ENCODE data around the gene TTC34. TPM values are rescaled to one million over a fixed set of nuclear protein-coding genes. Genes with fewer than 3 reads are reported as not detected.

TTC34 gene
- total and polyA plus RNA-seq, 10 of the 15 experiments (the other 5 are each of a cell fraction or from before 2014, with no cell fraction given) = 0.03 to 0.49 (median 0.05) TPM; not detected in 2

- H3K4me2 ChIP-seq (ENCODE audit: control insufficient read depth, insufficient read depth) = no peak overlapping the region
- TF ChIP-seq USF1 (IDR thresholded peaks at IDR 0.05; ENCODE audit: borderline replicate concordance, extremely low read length, insufficient read depth, low read depth, low read length) = no peak
- no peak for TF ChIP-seq ZBTB40 (IDR thresholded peaks at IDR 0.05; ENCODE audit: borderline replicate concordance)
- no peak for TF ChIP-seq EZH2 (IDR thresholded peaks at IDR 0.05; ENCODE audit: borderline replicate concordance, control insufficient read depth, low read depth, low read length)
- no peak for TF ChIP-seq RBBP5 (conservative IDR thresholded peaks at IDR 0.05)
- no peak for TF ChIP-seq HCFC1 (IDR thresholded peaks at IDR 0.05; ENCODE audit: low read length)
- TF ChIP-seq TBL1XR1 (IDR thresholded peaks at IDR 0.05; ENCODE audit: low read depth, low read length) = no peak
- TF ChIP-seq NR2C1 (IDR thresholded peaks at IDR 0.05) = no peak
- no peak for TF ChIP-seq BRCA1 (IDR thresholded peaks at IDR 0.05; ENCODE audit: low read depth, low read length)
- TF ChIP-seq FOXM1 (IDR thresholded peaks at IDR 0.05; ENCODE audit: low read depth, low read length) = no peak
- no peak for TF ChIP-seq HDAC6 (IDR thresholded peaks at IDR 0.05; ENCODE audit: unreplicated experiment)
- TF ChIP-seq, protein P1, sequence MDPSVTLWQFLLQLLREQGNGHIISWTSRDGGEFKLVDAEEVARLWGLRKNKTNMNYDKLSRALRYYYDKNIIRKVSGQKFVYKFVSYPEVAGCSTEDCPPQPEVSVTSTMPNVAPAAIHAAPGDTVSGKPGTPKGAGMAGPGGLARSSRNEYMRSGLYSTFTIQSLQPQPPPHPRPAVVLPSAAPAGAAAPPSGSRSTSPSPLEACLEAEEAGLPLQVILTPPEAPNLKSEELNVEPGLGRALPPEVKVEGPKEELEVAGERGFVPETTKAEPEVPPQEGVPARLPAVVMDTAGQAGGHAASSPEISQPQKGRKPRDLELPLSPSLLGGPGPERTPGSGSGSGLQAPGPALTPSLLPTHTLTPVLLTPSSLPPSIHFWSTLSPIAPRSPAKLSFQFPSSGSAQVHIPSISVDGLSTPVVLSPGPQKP (IDR thresholded peaks at IDR 0.05; ENCODE audit: low read depth, low read length) = no peak
- no peak for TF ChIP-seq RCOR1 (conservative IDR thresholded peaks at IDR 0.05; ENCODE audit: low read depth, low read length)
- no peak for TF ChIP-seq NR2C2 (IDR thresholded peaks at IDR 0.05; ENCODE audit: borderline replicate concordance, control insufficient read depth, insufficient read length, low read depth)
- TF ChIP-seq MTA2 (IDR thresholded peaks at IDR 0.05; ENCODE audit: low read depth) = no peak
- no peak for TF ChIP-seq CHD1 (IDR thresholded peaks at IDR 0.05; ENCODE audit: low read depth, low read length)
- no peak for TF ChIP-seq EED (IDR thresholded peaks at IDR 0.05; ENCODE audit: low read depth)
- ATAC-seq (no peak), FAIRE-seq (no peak), DNase-seq (ENCODE audit: low read depth, low spot score) (no peak)
- H3K4me3 ChIP-seq = no peak overlapping the region
- no TSS peak for BruUV-seq (replicated peaks)
- 5% methylated on average over 18 of the region's 18 CpGs for WGBS (ENCODE audit: insufficient coverage, insufficient replicate concordance, low lambda C conversion rate, missing lambda C conversion rate)
- no peak overlapping the region for H3K9ac ChIP-seq (ENCODE audit: control insufficient read depth, insufficient read depth, low read length)
- CTCF ChIA-PET = no interaction called here
- H3K27me3 ChIP-seq (replicated peaks in 1 of 2; ENCODE audit: control insufficient read depth in 2 of 2, insufficient read depth in 2 of 2, low read length in 1 of 2) = no peaks in the 10 kb centered on the region
- RAD21 ChIA-PET (ENCODE audit: unreplicated experiment) = no interaction called here
- H3K9me3 ChIP-seq (replicated peaks; ENCODE audit: control insufficient read depth, insufficient read depth, low read length) = no peaks in the 10 kb centered on the region; the same call in 1 of the 3 replicates
- no peaks in the 10 kb centered on the region; the same call in 1 of the 2 replicates for H4K20me1 ChIP-seq (ENCODE audit: control insufficient read depth, insufficient read depth)
- H3K36me3 ChIP-seq (ENCODE audit: control insufficient read depth in 2 of 2, insufficient read depth in 2 of 2, low read length in 1 of 2) = no peaks in the 10 kb centered on the region
- intact Hi-C loops (cut with micrococcal nuclease; ENCODE audit: unreplicated experiment) = no loop called here
- SMC1A ChIA-PET (ENCODE audit: uncharacterized antibody, unreplicated experiment) = no interaction called here
- H3K27ac ChIP-seq (ENCODE audit: control insufficient read depth, insufficient read depth) = no peak overlapping the region
- POLR2A ChIA-PET = no interaction called here
- no peak overlapping the region for H2AFZ ChIP-seq (ENCODE audit: control insufficient read depth, low read depth, low read length)
- H3K79me2 ChIP-seq (ENCODE audit: control insufficient read depth, insufficient read depth, low read length) = no peaks in the 10 kb centered on the region
- in situ Hi-C loops (cut with MboI) = no loop called here
- no peaks in the 10 kb centered on the region for H3K4me1 ChIP-seq (ENCODE audit: control insufficient read depth, insufficient read depth, low read length)
Measured at GRCh38 chr1:2828586-2829250, 27.2 kb upstream of the TTC34 start.

All from GM12878 (cell line).